COLO829 (cell line): ENCODE results near the gene RINL.
"Not testable (repeated sequence)": the region's sequence is repeated elsewhere in the genome, so short reads cannot be mapped to it uniquely, and the experiment has no call there.

Source experiments
- DNase-seq: peaks from one replicate; pipeline ENCODE4 v3.0.0; 2012; ENCODE audit warnings: low spot score

Gene RINL

DNA sequence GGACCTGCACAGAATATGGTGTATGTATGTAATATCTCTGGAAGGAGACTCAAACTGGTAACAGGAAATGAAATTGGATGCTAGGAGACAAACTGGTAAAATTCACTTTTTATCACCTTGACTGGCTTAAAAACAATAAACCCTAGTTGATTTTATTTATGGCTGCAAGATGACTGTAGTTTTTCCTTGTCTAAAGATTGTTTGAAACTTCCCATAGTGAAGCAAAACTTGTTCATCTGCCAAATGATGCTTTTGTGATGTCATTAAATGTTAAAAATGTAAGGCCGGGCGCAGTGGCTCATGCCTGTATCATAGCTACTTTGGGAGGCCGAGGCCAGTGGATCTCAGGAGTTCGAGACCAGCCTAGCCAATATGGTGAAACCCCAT, 44.0 kb downstream of the RINL start:
- DNase-seq, result no peak

DNA sequence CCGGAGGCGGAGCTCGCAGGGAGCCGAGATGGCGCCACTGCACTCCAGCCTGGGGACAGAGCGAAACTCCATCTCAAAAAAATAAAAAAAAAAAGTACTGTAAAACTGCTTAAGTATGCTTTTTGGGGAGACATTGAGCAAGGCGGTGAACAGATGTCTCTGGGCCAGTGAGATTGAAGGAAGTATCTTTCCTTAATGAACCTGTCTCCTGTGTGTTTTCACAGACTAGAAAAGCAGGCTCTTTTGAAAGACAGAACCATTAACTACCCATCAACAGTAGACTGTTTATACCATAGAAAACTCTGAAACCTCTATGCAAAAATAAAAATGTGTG, 45.0 kb downstream of the RINL start:
- DNase-seq, result no peak

DNA sequence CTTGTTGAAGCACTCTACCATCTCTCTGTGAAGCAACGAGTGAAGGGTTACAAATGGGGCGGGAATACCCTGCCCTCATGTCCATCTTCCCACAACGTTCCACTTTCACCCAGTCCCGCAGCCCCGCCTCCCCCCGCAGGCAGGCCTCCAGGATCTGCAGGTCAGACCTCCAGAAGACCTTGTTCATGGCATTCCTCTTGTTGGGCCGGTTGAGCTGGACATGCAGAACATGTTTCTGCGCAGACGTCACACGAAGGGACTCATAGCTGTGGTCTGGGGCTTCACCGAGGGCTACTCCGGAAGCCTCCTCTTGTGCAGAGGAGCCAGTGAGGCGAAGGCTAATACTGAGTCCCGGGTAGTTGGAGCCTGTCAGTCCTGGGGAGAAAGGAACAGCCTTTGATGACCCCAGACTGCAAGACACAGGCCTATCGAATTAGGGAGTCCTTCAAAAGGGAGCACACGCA, 46.9 kb downstream of the RINL start:
- DNase-seq, result no peak

DNA sequence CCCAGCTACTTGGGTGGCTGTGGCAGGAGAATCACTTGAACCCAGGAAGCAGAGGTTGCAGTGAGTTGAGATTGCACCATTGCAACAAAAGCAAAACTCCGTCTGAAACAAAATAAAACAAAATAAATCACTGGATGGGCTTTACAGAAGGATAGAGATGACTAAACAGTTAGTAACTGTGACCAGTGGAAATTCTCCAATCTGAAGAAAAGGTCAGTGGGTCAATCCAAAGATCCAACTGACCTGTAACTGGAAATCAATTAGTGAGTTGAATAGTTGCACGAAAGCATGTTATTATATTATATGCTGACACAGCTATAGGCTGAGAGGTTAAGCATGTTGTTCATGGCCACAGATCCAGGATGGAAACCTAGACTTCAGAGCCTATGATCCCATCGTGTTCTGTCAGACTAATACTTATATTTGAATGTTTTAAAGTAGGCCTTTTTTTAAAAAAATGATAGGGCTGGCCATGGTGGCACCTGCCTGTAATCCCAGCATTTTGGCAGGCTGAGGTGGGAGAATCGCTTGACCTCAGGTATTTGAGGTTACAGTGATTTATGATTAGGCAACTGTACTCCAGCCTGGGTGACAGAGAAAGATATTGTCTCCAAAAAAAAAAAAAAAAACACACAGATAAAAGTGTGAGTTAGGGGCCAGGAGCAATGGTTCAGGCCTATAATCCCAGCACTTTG, 47.9 kb downstream of the RINL start:
- no peak for DNase-seq

DNA sequence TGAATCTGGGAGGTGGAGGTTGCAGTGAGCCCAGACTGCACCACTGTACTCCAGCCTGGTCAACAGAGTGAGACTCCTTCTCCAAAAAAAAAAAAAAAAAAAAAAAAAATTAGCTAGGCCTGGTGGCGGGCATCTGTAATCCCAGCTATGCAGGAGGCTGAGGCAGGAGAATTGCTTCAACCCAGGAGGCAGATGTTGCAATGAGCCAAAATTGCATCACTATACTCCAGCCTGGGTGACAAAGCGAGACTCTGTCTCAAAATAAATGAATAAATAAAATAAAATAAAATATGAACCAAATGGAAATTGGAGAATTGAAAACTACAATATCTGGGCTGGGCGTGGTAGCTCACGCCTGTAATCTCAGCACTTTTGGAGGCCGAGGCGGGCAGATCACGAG, 48.9 kb downstream of the RINL start:
- not testable (repeated sequence) for DNase-seq

DNA sequence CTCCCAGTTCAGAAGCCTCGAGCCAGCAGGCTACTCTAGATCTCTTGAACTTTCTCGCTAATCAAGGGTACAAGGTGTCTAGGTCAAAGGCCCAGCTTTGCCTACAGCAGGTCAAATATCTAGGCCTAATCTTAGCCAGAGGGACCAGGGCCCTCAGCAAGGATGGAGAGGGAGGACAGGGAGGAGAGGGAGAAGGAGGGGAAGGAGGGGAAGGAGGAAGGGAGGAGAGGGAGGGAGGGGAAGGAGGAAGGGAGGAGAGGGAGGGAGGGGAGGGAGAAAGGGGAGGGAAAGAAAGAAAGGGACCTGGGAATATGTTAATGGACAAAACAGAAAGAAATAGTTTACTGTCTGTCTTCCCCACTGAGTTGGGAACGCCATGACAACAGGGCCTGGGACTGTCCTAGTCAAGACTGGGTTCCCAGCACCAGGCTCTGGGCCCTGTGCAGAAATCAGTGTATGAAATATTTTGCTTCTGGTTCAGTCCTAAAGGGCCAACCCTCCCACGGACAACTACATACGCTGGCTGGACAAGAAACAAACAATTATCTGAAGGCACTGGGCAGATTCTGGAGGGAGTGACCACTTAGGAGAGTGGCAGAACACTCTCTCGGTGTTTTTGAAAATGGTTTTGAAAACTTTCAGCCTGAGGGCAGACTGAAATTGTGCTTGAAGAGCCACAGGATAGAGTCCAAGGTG, 51.1 kb downstream of the RINL start:
- DNase-seq, result no peak

DNA sequence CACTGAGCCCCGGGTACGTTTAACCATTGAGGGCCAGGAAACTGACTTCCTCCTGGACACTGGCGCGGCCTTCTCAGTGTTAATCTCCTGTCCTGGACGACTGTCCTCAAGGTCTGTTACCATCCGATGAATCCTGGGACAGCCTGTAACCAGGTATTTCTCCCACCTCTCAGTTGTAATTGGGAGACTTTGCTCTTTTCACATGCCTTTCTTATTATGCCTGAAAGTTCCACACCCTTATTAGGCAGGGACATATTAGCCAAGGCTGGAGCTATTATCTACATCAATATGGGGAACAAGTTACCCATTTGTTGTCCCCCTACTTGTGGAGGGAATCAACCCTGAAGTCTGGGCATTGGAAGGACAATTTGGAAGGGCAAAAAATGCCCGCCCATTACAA, 52.1 kb downstream of the RINL start:
- not testable (repeated sequence) for DNase-seq

DNA sequence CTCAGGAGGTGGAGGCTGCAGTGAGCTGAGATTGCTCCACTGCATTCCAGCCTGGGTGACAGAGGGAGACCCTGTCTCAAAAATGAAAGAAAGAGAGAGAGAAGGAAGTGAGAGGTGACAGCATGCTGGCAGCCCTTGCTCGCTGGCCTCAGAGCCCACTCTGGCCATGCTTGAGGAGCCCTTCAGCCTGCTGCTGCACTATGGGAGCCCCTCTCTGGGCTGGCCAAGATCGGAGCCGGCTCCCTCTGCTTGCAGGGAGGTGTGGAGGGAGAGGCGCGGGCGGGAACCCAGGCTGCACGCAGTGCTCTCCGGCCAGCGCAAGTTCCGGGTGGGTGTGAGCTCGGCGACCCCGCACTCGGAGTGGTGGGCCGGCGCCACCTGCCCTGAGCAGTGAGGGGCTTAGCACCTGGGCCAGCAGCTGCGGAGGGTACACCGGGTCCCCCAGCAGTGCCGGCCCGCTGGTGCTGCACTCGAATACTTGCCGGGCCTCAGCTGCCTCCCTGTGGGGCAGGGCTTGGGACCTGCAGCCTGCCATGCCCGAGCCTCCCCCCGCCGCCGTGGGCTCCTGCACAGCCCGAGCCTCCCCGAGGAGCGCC, 56.7 kb downstream of the RINL start:
- DNase-seq, result not testable (repeated sequence)

DNA sequence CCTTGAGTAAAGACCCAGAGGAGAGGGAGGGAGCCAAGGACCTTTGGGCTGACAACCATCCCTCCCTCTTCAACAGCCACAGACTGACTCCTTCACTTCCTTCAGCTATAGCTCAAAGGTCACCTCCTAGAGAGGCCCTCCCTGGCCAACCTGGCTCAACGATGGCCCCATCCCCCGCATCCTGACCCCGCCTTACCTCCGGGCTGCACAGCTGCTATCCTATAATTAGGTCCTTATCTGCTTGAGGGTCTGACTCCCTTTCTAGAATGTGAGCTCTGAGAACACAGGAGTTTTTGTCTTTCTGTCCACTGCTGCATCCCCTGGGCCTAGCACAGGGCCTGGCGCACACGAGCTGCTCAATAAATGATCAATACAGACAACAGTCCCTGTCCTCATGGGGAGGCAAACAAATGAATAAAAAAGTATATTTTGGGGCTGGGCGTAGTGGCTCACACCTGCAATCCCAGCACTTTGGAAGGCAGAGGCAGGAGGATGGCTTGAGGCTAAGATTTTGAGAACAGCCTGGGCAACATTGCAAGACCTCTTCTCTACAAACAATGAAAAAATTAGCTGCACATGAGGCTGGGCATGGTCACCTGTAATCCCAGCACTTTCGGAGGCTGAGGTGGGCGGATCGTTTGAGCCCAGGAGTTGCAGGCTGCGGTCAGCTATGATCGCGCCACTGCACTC, 58.7 kb downstream of the RINL start:
- DNase-seq, result peak; percentile 42
